Activated CD4-positive, alpha-beta T cell treated with anti-CD3 and anti-CD28 coated beads for 24 hours (primary cell): ENCODE data around the gene VPS13D.
"Not testable (repeated sequence)": the region's sequence is repeated elsewhere in the genome, so short reads cannot be mapped to it uniquely, and the experiment has no call there.

Source experiments
- DNase-seq, 2 donors: peaks; one replicate each; pipeline ENCODE4 v3.0.0-alpha.2; 2020; ENCODE audit warnings: low read depth in 2 of 2

Gene VPS13D

GRCh38 chr1:12370333-12370975 lies 140.6 kb downstream of the VPS13D start:
- no peak for DNase-seq

- DNase-seq, result no peak
These were observed 141.2 kb downstream of the VPS13D start for GRCh38 chr1:12371053-12371452.

GRCh38 chr1:12372180-12372579 lies 142.3 kb downstream of the VPS13D start:
- no peak for DNase-seq

- DNase-seq, result no peak
These were observed 142.9 kb downstream of the VPS13D start for GRCh38 chr1:12372761-12373160.

GRCh38 chr1:12375133-12375829 lies 145.5 kb downstream of the VPS13D start:
- no peak for DNase-seq

GRCh38 chr1:12376236-12377045 lies 146.6 kb downstream of the VPS13D start:
- DNase-seq, result no peak

GRCh38 chr1:12380326-12381249 lies 150.8 kb downstream of the VPS13D start:
- DNase-seq, result no peak

GRCh38 chr1:12383001-12383400 lies 153.2 kb downstream of the VPS13D start:
- DNase-seq, result no peak

GRCh38 chr1:12383786-12384185 lies 154.0 kb downstream of the VPS13D start:
- DNase-seq, result no peak

- DNase-seq, result no peak
These were observed 155.1 kb downstream of the VPS13D start for GRCh38 chr1:12384836-12385456.

GRCh38 chr1:12386130-12386529 lies 156.3 kb downstream of the VPS13D start:
- DNase-seq, result no peak

GRCh38 chr1:12387641-12388040 lies 157.8 kb downstream of the VPS13D start:
- no peak for DNase-seq

- DNase-seq, result not testable (repeated sequence)
These were observed 160.5 kb downstream of the VPS13D start for GRCh38 chr1:12390296-12390695.

- DNase-seq, result no peak
These were observed 167.9 kb downstream of the VPS13D start for GRCh38 chr1:12397462-12398450.

- no peak for DNase-seq
These were observed 168.6 kb downstream of the VPS13D start for GRCh38 chr1:12398479-12398878.

GRCh38 chr1:12400027-12400693 lies 170.3 kb downstream of the VPS13D start:
- no peak for DNase-seq

- no peak for DNase-seq
These were observed 172.4 kb downstream of the VPS13D start for GRCh38 chr1:12402159-12402673.

GRCh38 chr1:12402842-12403241 lies 173.0 kb downstream of the VPS13D start:
- no peak for DNase-seq

GRCh38 chr1:12404918-12405317 lies 175.1 kb downstream of the VPS13D start:
- no peak for DNase-seq
